Endothelial cell of umbilical vein (primary cell): ENCODE measurements around the gene INHBB. TPM values are rescaled to one million over a fixed set of nuclear protein-coding genes. Genes with fewer than 3 reads are reported as not detected.

Source experiments
- BruUV-seq: library from RNA; stranded (reverse); fragments of 400-500 nt; replicated peaks from 2 replicates; lab custom pipeline; 2021; lab: Mats Ljungman, UMichigan
- CTCF ChIA-PET: fragments of 300-600, 350-600 bp; sonication (Branson Sonifier 250); formaldehyde crosslinking; loops from one replicate; lab custom pipeline; 2021; ENCODE audit warnings: antibody characterized with exemption, inconsistent platforms; lab: Charles Lee
- POLR2A ChIA-PET: fragments of 300-600, 350-600 bp; sonication (Branson Sonifier 250); formaldehyde crosslinking; loops from one replicate; lab custom pipeline; 2021; ENCODE audit warnings: antibody characterized with exemption, inconsistent platforms; lab: Charles Lee
- DNase-seq: peaks from one replicate; pipeline ENCODE4 v3.0.0-alpha.2; 2011; ENCODE audit warnings: low read depth, low spot score
- FAIRE-seq: peaks from 2 replicates; lab custom pipeline; 2011; peaks lifted over from hg19 to GRCh38; lab: Jason Lieb, UNC
- H2AFZ ChIP-seq: 2 replicates; pipeline ENCODE4 v1.6.0; 2012; ENCODE audit warnings: low read depth, low read length, control low read depth, inconsistent platforms
- H3K27ac ChIP-seq: 2 replicates; pipeline ENCODE4 v1.5.1; 2011; ENCODE audit warnings: low read depth, mild to moderate bottlenecking, control low read depth, low read length, moderate library complexity; ENCODE audit not compliant: insufficient read depth
- H3K27me3 ChIP-seq, 2 experiments: 2 replicates each; pipeline versions ENCODE4 v1.6.0 to v1.6.1; 2011; ENCODE audit warnings: low read length in 2 of 2, mixed read lengths in 1 of 2; ENCODE audit not compliant: control insufficient read depth in 2 of 2, insufficient read depth in 2 of 2
- H3K36me3 ChIP-seq, 2 experiments: 2 replicates in 1 of 2; 3 replicates in 1 of 2; pipeline ENCODE4 v1.5.1; 2011; ENCODE audit warnings: low read length in 2 of 2, mild to moderate bottlenecking in 1 of 2, moderate library complexity in 1 of 2; ENCODE audit not compliant: control insufficient read depth in 2 of 2, insufficient read depth in 2 of 2; ENCODE audit errors: extremely low read depth in 1 of 2
- H3K4me1 ChIP-seq: 3 replicates; pipeline ENCODE4 v1.5.1; 2011; ENCODE audit warnings: mild to moderate bottlenecking, low read length; ENCODE audit not compliant: control insufficient read depth, insufficient read depth; ENCODE audit errors: extremely low read depth
- H3K4me2 ChIP-seq: 2 replicates; pipeline ENCODE4 v1.6.1; 2011; ENCODE audit warnings: low read length, control low read depth, mixed read lengths; ENCODE audit not compliant: insufficient read depth
- H3K4me3 ChIP-seq, 3 experiments: fragments of 200-600 bp in 1 of 3; sonication (generic), shearing (Covaris generic) in 1 of 3; replicated peaks in 1 of 3; 2 replicates each; pipeline ENCODE4 v1.5.1; 2011 to 2016; ENCODE audit warnings: control low read depth in 3 of 3, low read length in 3 of 3, mild to moderate bottlenecking in 2 of 3, inconsistent platforms in 1 of 3, low read depth in 1 of 3, moderate library complexity in 1 of 3; ENCODE audit not compliant: insufficient read depth in 1 of 3
- H3K79me2 ChIP-seq: 2 replicates; pipeline ENCODE4 v1.6.0; 2012; ENCODE audit warnings: low read length, inconsistent platforms; ENCODE audit not compliant: control insufficient read depth, insufficient read depth
- H3K9ac ChIP-seq: replicated peaks from 2 replicates; pipeline ENCODE3; 2011; ENCODE audit warnings: low read length, control low read depth; ENCODE audit not compliant: insufficient read depth; ENCODE audit errors: extremely low read depth
- H3K9me1 ChIP-seq: replicated peaks from 3 replicates; pipeline ENCODE4 v1.6.0; 2011; ENCODE audit warnings: mild to moderate bottlenecking, low read length; ENCODE audit not compliant: control insufficient read depth, insufficient read depth; ENCODE audit errors: extremely low read depth
- H3K9me3 ChIP-seq: replicated peaks from 2 replicates; pipeline ENCODE4 v1.5.1; 2012; ENCODE audit warnings: low read length, inconsistent platforms; ENCODE audit not compliant: control insufficient read depth, insufficient read depth
- H4K20me1 ChIP-seq: replicated peaks from 2 replicates; pipeline ENCODE3; 2011; ENCODE audit warnings: mild to moderate bottlenecking, low read length; ENCODE audit not compliant: control insufficient read depth, insufficient read depth; ENCODE audit errors: extremely low read depth
- EZH2 ChIP-seq: IDR thresholded peaks from 2 replicates; pipeline ENCODE4 v1.6.1; 2012; ENCODE audit warnings: borderline replicate concordance, low read depth, mild to moderate bottlenecking, moderate library complexity, low read length, inconsistent platforms; ENCODE audit not compliant: severe bottlenecking
- GATA2 ChIP-seq: IDR thresholded peaks from 2 replicates; pipeline ENCODE4 v1.7.0; 2011; ENCODE audit warnings: low read depth, mild to moderate bottlenecking, moderate library complexity, mixed read lengths, low read length; ENCODE audit not compliant: insufficient read length, insufficient read depth
- JUN ChIP-seq: IDR thresholded peaks from 2 replicates; pipeline ENCODE4 v1.6.1; 2011; ENCODE audit warnings: borderline replicate concordance, low read depth; ENCODE audit not compliant: insufficient read length, insufficient read depth
- MYC ChIP-seq: IDR thresholded peaks from one replicate; pipeline ENCODE4 v1.6.1; 2011; ENCODE audit warnings: mild to moderate bottlenecking, low read depth, low read length
- POLR2A ChIP-seq: IDR thresholded peaks from 2 replicates; pipeline ENCODE4 v1.6.1; 2012; ENCODE audit warnings: low read depth, mild to moderate bottlenecking, control low read depth, low read length
- dilution Hi-C: fragments of 300-500 bp; cut with MboI; formaldehyde crosslinking; loops from one replicate; pipeline ENCODE4 v1.15.0; 2019; ENCODE audit warnings: low sequenced_read_pairs; ENCODE audit not compliant: extremely low pct_ligation_motif_present
- intact Hi-C: fragments of 100-400 bp; cut with micrococcal nuclease; formaldehyde crosslinking; loops from one replicate; pipeline ENCODE4 v1.10.0; 2022
- polyA plus RNA-seq, 4 experiments: library from polyadenylated mRNA; depleted of rRNA in 3 of 4; stranded (reverse) in 3 of 4; unstranded in 1 of 4; fragments of >200 nt; gene quantifications; 2 replicates each; pipeline versions ENCODE4 v1.2.1 to v1.2.3, GENCODE V29; 2011 to 2012; ENCODE audit warnings: missing spikeins in 1 of 4
- total RNA-seq: library from RNA; stranded (reverse); gene quantifications from 2 replicates; pipeline ENCODE4 v1.2.3, GENCODE V29; 2021
- TF ChIP-seq, protein P1 (sequence below), 2 donors: IDR thresholded peaks; 1 replicate in 1 of 2; 2 replicates in 1 of 2; pipeline ENCODE4 v1.5.1; 2011; ENCODE audit warnings: low read length in 2 of 2, mild to moderate bottlenecking in 2 of 2, moderate library complexity in 2 of 2, control low read depth in 1 of 2, inconsistent platforms in 1 of 2, low read depth in 1 of 2; ENCODE audit not compliant: insufficient read depth in 1 of 2; ENCODE audit errors: extremely low read depth in 1 of 2
- TF ChIP-seq, protein P2 (sequence below): IDR thresholded peaks from 2 replicates; pipeline ENCODE4 v1.6.1; 2011; ENCODE audit not compliant: insufficient read depth, insufficient read length

The INHBB gene
- total and polyA plus RNA-seq, 2 donors (not counting 3 experiments of a cell fraction or from before 2014, with no cell fraction given), result 0.11 to 1.8 TPM

DNA sequence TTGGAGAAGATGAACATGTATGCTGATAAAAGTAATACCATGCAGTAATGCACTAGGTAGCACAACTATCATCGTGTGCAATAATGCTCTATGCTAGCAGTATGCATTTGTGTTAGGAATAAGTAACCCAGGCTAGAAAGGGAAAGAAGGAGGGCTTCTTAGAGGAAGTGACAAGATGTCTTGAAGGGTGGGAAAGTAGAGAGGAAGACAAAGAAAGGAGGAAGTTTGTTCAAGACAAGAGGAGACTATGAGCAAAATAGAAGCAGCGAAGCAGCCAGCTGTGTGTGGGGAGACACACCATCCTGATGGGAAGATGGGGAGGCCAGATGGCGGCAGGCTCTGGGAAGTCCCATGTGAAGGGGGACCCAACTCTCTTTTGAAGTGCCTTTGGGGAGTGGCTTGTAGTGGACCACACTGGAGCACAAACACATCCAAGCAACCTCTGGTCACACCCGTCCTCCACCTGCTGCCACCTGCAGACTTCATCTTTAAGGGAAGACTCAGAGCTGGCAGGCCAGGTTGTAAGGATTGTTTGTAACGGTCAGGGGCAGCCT is 39.9 kb upstream of the INHBB start:
- POLR2A ChIA-PET, result interaction anchor here (0.6 kb wide), 1 partner anchor 54 kb away, joined by 4 read pairs; the partner anchor contains the start of gene RALB
- no peaks in the 10 kb centered on the region for H3K9me1 ChIP-seq
- CTCF ChIA-PET, result interaction anchor here (1.2 to 1.3 kb wide), 2 partner anchors 7 to 121 kb away, joined by 3 to 5 read pairs; no protein-coding TSS in a partner anchor
- no peak overlapping the region for H3K4me2 ChIP-seq
- H3K9me3 ChIP-seq, result no peaks in the 10 kb centered on the region
- dilution Hi-C loops (no loop called here), intact Hi-C loops (no loop called here)
- no peak overlapping the region for H3K4me3 ChIP-seq
- no peak overlapping the region for H3K27ac ChIP-seq
- H4K20me1 ChIP-seq, result no peaks in the 10 kb centered on the region
- no peak overlapping the region for H3K9ac ChIP-seq
- BruUV-seq, result no TSS peak
- no peaks in the 10 kb centered on the region for H3K27me3 ChIP-seq
- no peak overlapping the region for H2AFZ ChIP-seq
- H3K4me1 ChIP-seq, result no peaks in the 10 kb centered on the region
- H3K79me2 ChIP-seq, result no peaks in the 10 kb centered on the region
- H3K36me3 ChIP-seq, result peaks cover 0 to 19% of the 10 kb centered on the region in 2 experiments
- FAIRE-seq (no peak), DNase-seq (no peak)
- TF ChIP-seq GATA2 (no peak), JUN (no peak), MYC (no peak), EZH2 (no peak), POLR2A (no peak)
- TF ChIP-seq, protein P1, sequence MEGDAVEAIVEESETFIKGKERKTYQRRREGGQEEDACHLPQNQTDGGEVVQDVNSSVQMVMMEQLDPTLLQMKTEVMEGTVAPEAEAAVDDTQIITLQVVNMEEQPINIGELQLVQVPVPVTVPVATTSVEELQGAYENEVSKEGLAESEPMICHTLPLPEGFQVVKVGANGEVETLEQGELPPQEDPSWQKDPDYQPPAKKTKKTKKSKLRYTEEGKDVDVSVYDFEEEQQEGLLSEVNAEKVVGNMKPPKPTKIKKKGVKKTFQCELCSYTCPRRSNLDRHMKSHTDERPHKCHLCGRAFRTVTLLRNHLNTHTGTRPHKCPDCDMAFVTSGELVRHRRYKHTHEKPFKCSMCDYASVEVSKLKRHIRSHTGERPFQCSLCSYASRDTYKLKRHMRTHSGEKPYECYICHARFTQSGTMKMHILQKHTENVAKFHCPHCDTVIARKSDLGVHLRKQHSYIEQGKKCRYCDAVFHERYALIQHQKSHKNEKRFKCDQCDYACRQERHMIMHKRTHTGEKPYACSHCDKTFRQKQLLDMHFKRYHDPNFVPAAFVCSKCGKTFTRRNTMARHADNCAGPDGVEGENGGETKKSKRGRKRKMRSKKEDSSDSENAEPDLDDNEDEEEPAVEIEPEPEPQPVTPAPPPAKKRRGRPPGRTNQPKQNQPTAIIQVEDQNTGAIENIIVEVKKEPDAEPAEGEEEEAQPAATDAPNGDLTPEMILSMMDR (IDR thresholded peaks at IDR 0.05; ENCODE audit: extremely low read depth in 1 of 2, insufficient read depth in 1 of 2, low read depth in 1 of 2, low read length in 2 of 2), result no peak
- TF ChIP-seq, protein P2, sequence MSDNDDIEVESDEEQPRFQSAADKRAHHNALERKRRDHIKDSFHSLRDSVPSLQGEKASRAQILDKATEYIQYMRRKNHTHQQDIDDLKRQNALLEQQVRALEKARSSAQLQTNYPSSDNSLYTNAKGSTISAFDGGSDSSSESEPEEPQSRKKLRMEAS, result no peak
